Dedifferentiated amniotic fluid mesenchymal stem cell (primary cell): ENCODE data around the gene SLC16A12.

Experiments
- DNase-seq: peaks from one replicate; pipeline ENCODE4 v3.0.0-alpha.2; 2016; ENCODE audit errors: extremely low spot score

SLC16A12 gene, protein sequence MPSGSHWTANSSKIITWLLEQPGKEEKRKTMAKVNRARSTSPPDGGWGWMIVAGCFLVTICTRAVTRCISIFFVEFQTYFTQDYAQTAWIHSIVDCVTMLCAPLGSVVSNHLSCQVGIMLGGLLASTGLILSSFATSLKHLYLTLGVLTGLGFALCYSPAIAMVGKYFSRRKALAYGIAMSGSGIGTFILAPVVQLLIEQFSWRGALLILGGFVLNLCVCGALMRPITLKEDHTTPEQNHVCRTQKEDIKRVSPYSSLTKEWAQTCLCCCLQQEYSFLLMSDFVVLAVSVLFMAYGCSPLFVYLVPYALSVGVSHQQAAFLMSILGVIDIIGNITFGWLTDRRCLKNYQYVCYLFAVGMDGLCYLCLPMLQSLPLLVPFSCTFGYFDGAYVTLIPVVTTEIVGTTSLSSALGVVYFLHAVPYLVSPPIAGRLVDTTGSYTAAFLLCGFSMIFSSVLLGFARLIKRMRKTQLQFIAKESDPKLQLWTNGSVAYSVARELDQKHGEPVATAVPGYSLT

DNA sequence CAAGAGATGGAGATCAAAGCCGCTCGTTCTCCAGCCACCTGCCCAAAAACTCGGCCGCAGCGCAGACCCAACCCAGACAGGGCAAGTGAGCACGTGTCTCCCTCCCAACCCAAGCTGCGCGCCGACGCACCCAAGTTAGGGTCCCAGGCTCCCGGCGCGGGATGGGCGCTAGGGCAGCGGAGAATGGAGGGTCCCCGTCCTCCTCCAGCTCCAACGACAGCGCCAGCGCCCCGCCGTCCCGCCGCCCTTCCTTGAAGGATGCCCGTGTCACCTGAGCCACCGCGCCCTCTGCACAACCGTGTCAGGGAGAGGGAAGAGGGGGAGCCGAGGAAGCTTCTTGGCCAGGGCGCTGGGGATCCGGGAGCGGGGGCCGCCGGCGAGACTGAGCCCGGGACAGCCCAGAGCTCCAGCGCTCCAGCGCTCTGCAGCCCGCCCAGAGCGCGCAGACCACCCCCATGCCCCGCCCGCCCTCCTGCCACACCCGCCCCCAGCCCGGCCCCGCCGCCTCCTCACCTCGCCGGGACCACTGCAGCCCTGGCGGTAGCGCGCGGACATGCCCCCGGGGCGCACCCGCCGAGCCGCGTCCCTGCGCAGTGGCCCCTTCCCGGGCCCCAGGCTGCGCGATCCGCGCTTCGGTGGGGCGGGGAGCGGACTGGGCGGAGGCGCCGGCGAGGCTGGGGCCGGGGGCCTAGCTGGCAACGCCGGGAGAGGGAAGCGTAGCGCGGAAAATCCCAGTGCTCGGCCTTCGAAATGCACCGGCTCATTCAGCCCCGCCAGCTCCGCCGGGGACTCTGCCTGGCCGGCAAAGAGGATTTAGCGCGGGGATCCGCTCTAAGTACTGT, at the start of gene SLC16A12:
SLC16A12 (minus strand) TSS at position 424 of the 842 bp plus-strand sequence. CDS start 73,016 bp downstream, outside the sequence.
- no peak for DNase-seq

DNA sequence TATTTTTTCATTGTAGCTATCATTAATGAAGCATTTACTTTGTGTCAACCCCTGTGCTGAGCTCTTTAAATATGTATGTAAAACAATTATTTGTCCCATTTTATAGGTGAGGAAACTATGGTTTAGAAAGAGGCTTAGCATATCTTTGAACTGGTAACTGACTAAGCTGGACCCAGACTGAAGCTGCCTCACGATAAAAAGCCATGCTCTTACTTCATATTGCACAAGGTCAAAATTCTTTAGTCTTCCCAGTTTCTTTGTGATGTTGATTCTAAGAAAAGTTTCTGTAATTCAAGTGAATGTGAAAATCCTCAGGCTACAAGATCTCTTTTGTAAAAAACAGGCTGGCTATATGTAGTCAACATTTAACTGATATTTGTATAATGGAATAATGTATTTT, 46.6 kb upstream of the SLC16A12 start:
- no peak for DNase-seq

DNA sequence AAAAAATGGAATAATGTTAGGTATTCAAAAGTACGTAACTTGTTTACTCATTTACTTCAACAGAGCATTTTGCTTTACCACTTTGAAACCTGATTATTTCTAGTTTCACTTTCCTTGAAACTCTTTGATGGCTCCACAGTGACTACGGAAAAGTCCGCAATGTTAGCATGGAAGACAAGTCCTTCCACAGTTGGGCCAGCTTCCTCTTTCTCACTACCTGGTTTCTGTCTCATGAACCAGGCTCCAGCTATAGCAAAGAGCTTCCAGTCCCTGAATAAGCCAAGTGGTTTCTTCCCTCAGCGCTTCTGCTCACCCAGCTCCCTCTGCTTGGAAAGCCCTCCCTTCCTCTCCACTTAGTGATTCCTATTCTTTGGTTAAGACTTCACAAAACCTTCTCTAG, 44.8 kb upstream of the SLC16A12 start:
- DNase-seq: no peak

DNA sequence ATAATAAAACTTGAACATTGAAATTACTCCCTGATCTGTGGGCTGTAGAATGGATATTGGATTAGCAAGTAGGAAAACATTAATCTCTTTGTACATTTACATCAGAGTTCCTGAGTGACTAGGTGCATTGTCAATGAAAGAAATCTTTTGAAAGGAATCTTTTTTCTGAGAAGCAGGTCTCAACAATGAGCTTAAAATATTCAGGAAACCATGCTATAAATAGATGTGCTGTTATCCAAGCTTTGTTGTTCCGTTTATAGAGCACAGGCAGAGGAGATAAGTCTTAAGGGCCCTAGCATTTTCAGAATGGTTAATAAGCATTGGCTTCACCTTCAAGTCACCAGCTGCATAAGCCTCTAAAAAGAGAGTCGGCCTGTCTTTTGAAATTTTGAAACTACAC, 41.3 kb upstream of the SLC16A12 start:
- no peak for DNase-seq

DNA sequence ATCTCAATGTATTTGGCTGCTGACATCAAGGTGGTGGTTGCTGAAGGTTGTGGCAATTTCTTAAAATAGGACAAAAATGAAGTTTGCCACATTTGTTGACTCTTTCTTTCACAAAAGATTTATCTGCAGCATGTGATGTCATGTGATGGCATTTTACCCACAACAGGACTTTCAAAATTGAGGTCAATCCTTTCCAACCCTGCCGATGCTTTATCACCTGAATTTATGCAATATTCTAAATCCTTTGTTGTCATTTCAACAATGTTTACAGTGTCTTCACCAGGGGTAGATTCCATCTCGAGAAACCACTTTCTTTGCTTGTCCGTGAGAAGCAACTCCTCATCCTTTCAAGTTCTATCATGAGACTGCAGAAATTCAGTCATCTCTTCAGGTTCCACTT, 40.6 kb upstream of the SLC16A12 start:
- no peak for DNase-seq

DNA sequence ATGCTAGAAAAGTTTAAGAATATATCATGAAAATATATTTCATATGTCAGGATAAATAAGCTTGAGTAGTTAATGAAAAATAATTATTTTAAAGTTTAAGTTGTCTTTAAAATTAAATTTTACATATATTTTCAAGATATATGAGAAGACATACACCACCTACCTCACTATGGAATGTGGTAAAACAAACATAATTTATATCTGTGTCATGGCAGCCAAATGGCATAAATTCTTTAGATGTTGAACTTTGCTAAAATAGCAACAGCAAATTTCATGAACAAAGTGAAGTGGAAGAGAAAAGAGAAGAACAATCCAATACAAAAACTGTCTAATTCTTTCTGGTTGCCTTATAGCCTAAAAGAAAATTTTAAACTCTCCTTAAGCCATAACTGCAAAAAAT, 39.6 kb upstream of the SLC16A12 start:
- DNase-seq: no peak

DNA sequence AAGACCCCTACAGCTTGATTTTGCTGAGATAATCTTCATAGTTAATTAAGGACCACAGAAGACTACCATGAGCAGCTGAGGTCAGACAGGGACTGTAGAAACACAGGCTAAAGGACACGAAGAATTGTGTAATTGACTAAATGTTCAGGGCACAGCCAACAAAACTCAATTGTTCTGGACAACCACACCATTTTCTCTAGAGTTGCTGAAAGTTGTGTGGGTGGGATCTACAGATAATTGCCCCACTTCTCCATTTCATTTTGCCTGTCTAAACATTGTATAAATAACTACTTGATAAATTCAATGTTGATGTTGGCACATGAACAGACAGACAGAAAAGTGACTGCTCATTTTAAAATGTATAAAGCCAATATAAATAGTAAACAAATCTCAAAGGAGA, 39.0 kb upstream of the SLC16A12 start:
- DNase-seq: no peak

DNA sequence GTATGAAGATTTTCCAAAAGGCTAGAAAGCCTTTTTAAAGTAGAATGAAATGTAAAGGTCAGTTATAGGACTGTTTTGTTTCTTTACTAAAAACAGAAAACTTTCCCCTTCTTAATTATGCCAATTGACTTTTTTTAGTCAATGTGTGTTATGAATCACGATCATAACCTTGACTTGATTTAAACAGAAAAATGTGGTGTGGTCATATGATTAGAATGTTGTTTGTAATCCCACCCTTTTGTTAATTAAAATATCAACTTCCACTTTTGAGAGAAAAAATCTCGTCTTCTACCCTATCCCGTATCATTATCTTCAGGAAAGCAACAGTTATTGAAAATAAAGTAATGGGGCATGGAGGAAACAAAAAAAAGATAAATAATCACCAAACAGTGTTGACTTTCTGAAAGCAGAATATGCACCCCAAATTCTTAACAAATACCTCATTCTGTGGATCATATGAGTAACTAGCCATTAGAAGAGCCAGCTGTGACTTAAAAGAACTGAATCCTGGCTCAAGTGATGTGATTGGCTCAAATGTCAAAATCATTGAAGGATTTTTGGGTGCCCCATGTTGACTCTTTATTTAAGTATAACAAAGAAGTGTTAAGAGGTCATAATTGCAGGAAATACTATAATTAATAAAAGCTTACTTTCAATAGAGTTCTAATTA, 32.3 kb upstream of the SLC16A12 start:
- peak; percentile 21 for DNase-seq

DNA sequence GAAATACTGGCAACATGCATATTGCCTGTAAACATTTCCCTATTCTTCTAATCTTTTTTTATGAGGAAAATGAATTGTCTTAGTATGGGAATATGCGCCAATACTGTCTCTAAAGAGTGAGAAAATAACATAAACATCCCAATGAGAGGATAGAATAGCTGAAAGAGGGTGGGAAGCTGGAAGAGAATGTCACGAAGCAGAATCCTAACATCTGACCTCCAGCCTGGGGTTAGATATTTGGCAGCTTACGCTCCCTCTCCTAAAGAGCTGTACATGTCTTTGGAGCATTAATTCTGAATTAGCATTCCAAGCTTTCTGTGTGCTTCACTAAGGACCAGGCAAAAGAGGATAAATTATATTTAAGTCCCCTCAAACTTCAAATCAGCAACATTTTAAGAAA, 31.6 kb upstream of the SLC16A12 start:
- DNase-seq: no peak

DNA sequence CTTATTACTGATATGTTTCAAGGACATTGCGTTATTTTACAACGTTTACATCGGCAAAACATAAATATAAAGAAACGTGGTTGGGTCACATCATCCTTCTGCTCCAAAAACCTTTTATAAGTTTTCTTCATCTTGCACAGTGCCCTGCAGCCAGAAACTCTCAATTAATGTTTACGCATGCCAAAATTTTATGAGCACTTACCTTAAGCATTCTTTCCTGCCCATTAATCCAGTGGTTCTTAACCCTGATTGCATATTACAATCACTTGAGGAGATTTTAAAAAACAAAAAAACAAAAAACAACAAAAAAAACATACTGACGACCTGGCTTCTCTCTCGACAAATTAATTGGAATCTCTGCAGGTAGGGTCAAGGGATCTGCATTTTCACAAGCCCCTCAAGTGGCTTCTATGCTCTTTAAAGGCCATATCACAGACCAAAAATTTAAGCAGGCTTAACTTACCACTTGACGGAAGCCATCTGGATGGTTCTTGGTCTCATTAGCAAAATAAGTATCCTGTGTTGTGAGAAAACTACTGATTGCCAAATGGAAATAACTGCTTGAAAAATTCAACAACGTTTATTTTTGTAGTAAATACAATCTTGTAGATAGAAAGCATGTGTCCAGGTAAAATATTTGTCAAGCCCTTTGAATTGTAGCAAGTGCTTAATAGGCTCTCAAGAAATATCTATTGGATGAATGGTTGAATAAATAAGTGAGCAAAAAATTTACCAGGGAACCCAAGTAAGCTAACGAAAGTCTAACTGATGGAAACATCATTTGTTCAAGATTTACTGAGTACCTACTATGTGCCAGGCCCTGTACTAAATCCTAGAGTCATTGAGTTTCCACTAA, 30.9 kb upstream of the SLC16A12 start:
- no peak for DNase-seq

DNA sequence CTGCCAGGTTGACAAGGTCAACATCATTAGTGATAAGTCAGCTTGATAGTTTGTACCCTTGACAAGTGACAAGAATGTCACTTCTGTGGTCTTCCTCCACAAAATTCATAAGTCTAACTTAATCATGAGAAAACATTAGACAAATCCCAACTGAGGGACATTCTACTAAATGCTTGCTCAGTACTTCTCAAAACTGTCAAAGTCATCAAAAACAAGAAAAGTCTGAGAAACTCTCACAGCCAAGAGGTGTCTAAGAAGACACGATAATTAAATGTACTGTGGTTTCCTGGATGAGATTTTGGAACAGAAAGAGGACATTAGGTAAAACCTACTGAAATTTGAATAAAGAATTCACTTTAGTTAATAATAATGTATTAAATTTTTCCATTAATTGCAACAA, 29.8 kb upstream of the SLC16A12 start:
- DNase-seq: no peak

DNA sequence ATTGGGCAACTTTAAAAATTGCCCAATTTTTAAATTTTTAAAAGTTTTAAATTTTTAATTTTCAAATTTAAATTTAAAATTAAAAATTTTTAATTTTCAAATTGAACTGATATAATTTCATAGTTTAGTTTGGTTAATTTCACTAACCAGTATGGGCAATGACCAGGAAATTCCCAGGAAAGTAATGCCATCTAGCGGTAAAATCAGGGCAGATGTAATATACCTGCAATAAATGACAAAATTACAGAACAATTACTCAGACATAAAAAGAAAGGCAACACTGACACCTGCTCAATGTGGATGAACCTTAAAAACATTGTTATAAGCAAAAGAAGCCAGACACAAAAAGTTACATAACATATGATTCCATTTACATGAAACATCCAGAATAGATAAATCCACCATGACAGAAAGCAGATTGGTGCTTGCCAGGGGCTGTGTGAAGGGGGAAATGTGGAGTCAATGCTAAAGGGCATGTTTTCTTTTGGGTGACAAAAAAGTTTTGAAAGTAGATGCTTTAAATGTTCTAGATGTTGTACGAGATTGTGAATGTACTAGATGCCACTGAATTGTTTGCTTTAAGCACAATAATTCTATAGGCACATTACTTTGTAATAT, 28.6 kb upstream of the SLC16A12 start:
- DNase-seq: peak; percentile 45

DNA sequence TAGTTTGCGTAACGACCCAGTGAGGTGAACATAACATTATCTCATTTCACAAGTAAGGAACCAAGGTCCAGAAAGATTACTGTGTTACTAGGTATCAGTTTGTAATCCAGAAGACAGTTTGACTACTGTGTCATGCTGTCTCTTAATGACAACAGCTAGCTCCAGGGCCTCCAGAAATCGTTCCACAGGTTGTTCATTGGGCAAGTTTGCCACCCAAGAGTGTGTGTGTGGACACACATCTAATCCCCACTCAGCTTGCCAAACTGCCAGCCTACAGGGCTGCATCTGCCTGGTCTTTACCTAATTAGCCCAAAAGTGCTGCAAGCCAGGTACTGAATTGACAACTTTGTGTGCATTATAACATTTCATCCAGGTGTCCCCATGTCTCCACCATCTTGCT, 27.9 kb upstream of the SLC16A12 start:
- DNase-seq: no peak

DNA sequence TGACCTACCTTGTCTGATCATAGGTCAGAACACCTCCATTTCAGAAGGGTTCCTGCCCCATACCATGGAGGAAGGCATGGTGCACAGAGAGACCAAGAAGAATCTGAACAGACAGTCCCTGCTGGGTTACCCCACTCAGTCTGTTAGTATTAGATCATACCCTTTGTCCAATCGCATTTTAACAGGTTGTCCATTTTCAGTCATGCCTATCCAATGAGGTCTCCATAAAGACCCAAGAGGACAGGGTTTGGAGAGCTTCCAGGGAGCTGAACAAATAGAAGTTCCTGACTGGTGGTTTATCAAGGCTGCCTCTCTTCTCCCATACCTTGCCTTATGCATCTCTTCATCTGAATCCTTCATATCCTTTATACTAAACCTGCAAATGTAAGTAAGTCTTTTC, 21.2 kb upstream of the SLC16A12 start:
- no peak for DNase-seq

DNA sequence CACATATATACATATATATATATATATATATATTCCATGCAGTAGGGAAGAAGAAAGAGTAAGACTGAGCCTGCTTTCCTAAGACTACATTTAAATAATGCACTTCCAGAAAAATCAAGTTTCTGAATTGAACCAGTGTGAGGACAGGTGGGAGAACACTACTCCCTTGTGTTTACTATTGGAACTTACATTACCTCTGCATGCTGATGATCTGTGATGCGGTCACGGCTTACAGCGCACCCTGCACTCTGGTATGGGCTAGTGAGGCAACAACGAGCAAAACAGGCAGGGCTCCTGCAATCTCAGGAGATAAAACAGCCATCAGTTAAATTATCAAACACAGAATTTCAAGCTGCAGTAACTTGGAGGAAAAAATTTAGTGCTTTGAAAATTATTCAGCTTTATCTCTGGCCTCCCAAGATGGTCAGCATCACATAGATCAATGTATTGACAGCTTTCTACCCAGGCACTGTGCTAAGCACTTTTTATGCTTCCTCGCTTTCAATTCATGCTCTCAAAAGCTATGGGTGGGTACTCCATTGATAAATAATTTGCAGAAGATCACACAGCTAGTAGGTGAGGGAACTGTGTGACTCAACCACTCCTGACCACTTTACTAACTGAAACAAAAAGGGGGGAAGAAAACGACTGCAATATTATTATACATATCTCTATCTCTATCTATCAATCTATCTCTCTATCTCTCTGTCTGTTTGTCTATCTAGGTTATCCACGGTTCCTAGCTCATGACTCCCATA, 20.5 kb upstream of the SLC16A12 start:
- no peak for DNase-seq

DNA sequence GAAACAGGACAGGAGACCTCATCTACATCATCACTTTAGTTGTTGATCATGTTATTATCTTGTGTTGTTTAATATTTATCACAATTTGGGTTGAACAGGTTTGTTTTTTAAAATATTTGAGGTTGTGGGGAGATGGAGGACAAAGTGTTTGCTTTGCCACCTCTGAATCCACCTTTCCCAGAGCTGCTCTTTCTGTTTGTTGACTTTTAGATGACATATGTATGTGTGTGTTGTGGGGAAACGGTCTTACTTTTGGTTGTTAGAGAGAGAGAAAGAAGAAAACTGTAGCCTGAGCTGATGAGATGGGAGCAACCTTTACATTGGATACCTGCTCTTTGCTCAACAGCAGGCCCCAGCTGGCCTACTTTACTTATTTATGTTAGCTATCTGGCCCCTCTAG, 19.0 kb upstream of the SLC16A12 start:
- no peak for DNase-seq

DNA sequence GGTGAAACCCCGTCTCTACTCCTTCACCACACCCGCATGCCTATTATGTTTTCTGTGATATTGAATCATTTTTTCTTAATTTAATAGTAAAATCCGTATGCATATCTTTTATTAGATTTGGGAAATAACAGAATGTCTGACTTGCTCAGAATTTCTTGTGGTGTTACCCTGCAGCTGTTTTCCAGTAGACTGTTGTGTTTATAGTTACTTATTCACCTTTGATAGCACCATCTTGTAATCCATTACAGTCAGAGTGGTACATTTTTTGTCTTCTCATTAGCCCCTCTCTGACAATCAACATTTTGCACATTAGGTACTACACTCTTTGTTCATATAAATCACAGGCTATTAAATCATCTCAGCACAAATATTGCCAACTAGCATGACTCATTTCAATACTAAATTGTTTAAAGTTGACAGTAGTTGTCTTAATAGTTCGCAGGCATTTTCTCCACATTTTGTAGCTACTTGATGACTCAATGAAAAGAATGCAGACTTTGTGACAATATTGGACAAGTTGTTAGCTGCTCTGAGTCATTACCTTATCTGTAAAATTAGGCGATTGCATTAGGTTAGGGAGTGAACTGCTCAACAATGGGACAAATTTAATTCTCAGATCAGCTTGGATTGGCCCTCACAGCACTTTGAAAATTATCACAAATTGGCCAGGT, 17.8 kb upstream of the SLC16A12 start:
- peak; percentile 82 for DNase-seq

DNA sequence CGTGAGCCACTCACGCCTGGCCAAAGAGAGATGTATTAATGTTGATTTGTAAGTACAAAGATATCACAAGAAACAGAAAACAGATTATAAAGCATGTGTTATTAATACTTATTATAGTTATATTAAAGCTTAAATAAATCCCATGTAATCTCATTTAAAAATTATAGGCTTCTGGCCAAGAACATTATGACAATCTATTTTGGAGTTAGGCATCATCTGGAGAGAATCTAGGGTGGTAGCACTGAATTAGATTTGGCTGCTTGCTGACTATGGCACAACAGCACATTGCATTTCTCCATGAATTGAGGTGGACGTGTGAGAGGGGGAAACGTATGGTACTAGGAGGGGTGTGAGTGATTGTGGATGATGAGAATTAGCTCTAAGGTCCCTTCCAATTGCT, 16.8 kb upstream of the SLC16A12 start:
- no peak for DNase-seq

DNA sequence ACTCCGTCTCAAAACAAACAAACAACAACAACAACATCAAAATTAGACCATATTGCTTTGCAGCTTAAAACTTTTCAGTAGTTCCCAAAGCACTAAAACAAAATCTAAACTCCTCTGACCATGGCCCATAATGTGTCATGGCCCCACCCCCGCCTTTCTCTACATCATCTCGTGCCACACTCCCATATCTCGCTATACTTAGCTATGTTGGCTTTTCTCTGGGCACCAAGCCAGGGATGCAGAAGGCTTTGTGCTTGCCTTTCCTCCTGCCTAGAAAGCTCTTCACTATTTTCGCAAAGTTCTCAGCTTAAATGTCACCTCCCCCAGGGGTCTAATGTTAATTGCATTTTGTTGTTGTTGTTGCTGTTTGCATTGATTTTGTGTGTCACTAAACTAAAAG, 15.1 kb upstream of the SLC16A12 start:
- no peak for DNase-seq

DNA sequence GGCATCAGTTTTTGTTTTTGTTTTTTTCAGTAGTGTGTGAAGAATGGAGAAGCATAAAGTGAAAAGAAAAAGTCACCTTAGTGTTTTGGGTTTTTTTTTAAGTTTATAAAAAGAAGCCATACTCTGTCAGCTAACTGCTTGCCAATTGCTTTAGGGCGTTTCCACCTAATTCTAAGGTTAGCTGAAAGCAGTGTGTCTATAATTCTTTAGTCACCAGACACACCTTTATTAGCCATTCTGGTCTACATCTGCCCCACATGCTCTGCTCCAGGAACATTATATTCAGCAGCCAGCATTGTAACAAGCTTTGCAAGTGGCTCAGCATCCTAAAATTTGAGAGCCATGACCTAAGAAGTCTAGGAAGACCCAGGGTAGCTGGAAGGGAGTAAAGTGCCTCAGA, 14.1 kb upstream of the SLC16A12 start:
- no peak for DNase-seq
